ENCODE results near the gene KCTD13.

Gene KCTD13

GRCh38 chr16:29921034-29921385 is 5.0 kb downstream of the KCTD13 start:
- TF ChIP-seq, protein P1, sequence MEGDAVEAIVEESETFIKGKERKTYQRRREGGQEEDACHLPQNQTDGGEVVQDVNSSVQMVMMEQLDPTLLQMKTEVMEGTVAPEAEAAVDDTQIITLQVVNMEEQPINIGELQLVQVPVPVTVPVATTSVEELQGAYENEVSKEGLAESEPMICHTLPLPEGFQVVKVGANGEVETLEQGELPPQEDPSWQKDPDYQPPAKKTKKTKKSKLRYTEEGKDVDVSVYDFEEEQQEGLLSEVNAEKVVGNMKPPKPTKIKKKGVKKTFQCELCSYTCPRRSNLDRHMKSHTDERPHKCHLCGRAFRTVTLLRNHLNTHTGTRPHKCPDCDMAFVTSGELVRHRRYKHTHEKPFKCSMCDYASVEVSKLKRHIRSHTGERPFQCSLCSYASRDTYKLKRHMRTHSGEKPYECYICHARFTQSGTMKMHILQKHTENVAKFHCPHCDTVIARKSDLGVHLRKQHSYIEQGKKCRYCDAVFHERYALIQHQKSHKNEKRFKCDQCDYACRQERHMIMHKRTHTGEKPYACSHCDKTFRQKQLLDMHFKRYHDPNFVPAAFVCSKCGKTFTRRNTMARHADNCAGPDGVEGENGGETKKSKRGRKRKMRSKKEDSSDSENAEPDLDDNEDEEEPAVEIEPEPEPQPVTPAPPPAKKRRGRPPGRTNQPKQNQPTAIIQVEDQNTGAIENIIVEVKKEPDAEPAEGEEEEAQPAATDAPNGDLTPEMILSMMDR (IDR thresholded peaks at IDR 0.05; ENCODE audit: insufficient read depth, low read length, poor library complexity, severe bottlenecking): no peak

GRCh38 chr16:29920288-29921033 is 5.6 kb downstream of the KCTD13 start:
- H3K36me3 ChIP-seq (ENCODE audit: control insufficient read depth, insufficient read depth, low read length): peaks cover 4% of the 10 kb centered on the region

More at GRCh38 chr16:29921034-29921385, 5.0 kb downstream of the KCTD13 start:
- Histone ChIP-seq H3K4me3 (replicated peaks; ENCODE audit: low read depth, low read length) (no peak overlapping the region), H3K27me3 (replicated peaks; ENCODE audit: control insufficient read depth, insufficient read depth, low read length) (no peaks in the 10 kb centered on the region), H3K36me3 (ENCODE audit: control insufficient read depth, insufficient read depth, low read length) (peaks cover 4% of the 10 kb centered on the region)
- DNase-seq (ENCODE audit: extremely low read depth, insufficient read length): no peak

GRCh38 chr16:29916979-29917378 is 9.0 kb downstream of the KCTD13 start:
- H3K36me3 ChIP-seq (ENCODE audit: control insufficient read depth, insufficient read depth, low read length): peaks cover 4% of the 10 kb centered on the region
- no peaks in the 10 kb centered on the region for H3K27me3 ChIP-seq (replicated peaks; ENCODE audit: control insufficient read depth, insufficient read depth, low read length)
- H3K4me3 ChIP-seq (replicated peaks; ENCODE audit: low read depth, low read length): no peak overlapping the region
- DNase-seq (ENCODE audit: extremely low read depth, insufficient read length): no peak
- TF ChIP-seq, protein P1 (IDR thresholded peaks at IDR 0.05; ENCODE audit: insufficient read depth, low read length, poor library complexity, severe bottlenecking): no peak

More at GRCh38 chr16:29920288-29921033, 5.6 kb downstream of the KCTD13 start:
- Histone ChIP-seq H3K4me3 (replicated peaks; ENCODE audit: low read depth, low read length) (no peak overlapping the region), H3K27me3 (replicated peaks; ENCODE audit: control insufficient read depth, insufficient read depth, low read length) (no peaks in the 10 kb centered on the region)
- DNase-seq (ENCODE audit: extremely low read depth, insufficient read length): no peak
- TF ChIP-seq, protein P1 (IDR thresholded peaks at IDR 0.05; ENCODE audit: insufficient read depth, low read length, poor library complexity, severe bottlenecking): no peak

- Histone ChIP-seq H3K4me3 (replicated peaks; ENCODE audit: low read depth, low read length) (no peak overlapping the region), H3K36me3 (ENCODE audit: control insufficient read depth, insufficient read depth, low read length) (peaks cover 4% of the 10 kb centered on the region), H3K27me3 (replicated peaks; ENCODE audit: control insufficient read depth, insufficient read depth, low read length) (no peaks in the 10 kb centered on the region)
- no peak for DNase-seq (ENCODE audit: extremely low read depth, insufficient read length)
- TF ChIP-seq, protein P1 (IDR thresholded peaks at IDR 0.05; ENCODE audit: insufficient read depth, low read length, poor library complexity, severe bottlenecking): no peak
These were observed 10.3 kb downstream of the KCTD13 start for GRCh38 chr16:29915590-29916247.

GRCh38 chr16:29913514-29913913 is 12.5 kb downstream of the KCTD13 start:
- Histone ChIP-seq H3K36me3 (ENCODE audit: control insufficient read depth, insufficient read depth, low read length) (peaks cover 6% of the 10 kb centered on the region), H3K4me3 (replicated peaks; ENCODE audit: low read depth, low read length) (no peak overlapping the region)
- TF ChIP-seq, protein P1 (IDR thresholded peaks at IDR 0.05; ENCODE audit: insufficient read depth, low read length, poor library complexity, severe bottlenecking): no peak

More at GRCh38 chr16:29913514-29913913, 12.5 kb downstream of the KCTD13 start:
- H3K27me3 ChIP-seq (replicated peaks; ENCODE audit: control insufficient read depth, insufficient read depth, low read length): no peaks in the 10 kb centered on the region
- DNase-seq (ENCODE audit: extremely low read depth, insufficient read length): no peak

Data from GM06990 (cell line).